Measurements from ENCODE around the gene NCOR2.
"Not testable (repeated sequence)": the region's sequence is repeated elsewhere in the genome, so short reads cannot be mapped to it uniquely, and the experiment has no call there.

The NCOR2 gene

GRCh38 chr12:124601706-124602105 lies 34.3 kb upstream of the NCOR2 start:
- no peak for DNase-seq (ENCODE audit: low read depth in 1 of 2, low spot score in 1 of 2)

GRCh38 chr12:124599074-124599999 lies 31.9 kb upstream of the NCOR2 start:
- DNase-seq (ENCODE audit: low read depth in 1 of 2, low spot score in 1 of 2): no peak

- no peak for DNase-seq (ENCODE audit: low read depth in 1 of 2, low spot score in 1 of 2)
Measured at GRCh38 chr12:124597041-124597440, 29.6 kb upstream of the NCOR2 start.

- no peak for DNase-seq (ENCODE audit: low read depth in 1 of 2, low spot score in 1 of 2)
Measured at GRCh38 chr12:124595444-124595843, 28.0 kb upstream of the NCOR2 start.

GRCh38 chr12:124594851-124595250 lies 27.4 kb upstream of the NCOR2 start:
- DNase-seq (ENCODE audit: low read depth in 1 of 2, low spot score in 1 of 2): no peak

GRCh38 chr12:124593851-124594401 lies 26.5 kb upstream of the NCOR2 start:
- no peak for DNase-seq (ENCODE audit: low read depth in 1 of 2, low spot score in 1 of 2)

GRCh38 chr12:124593176-124593575 lies 25.8 kb upstream of the NCOR2 start:
- no peak for DNase-seq (ENCODE audit: low read depth in 1 of 2, low spot score in 1 of 2)

GRCh38 chr12:124592481-124593160 lies 25.2 kb upstream of the NCOR2 start:
- no peak for DNase-seq (ENCODE audit: low read depth in 1 of 2, low spot score in 1 of 2)

GRCh38 chr12:124592050-124592449 lies 24.6 kb upstream of the NCOR2 start:
- DNase-seq (ENCODE audit: low read depth in 1 of 2, low spot score in 1 of 2): no peak

GRCh38 chr12:124590447-124590846 lies 23.0 kb upstream of the NCOR2 start:
- DNase-seq (ENCODE audit: low read depth in 1 of 2, low spot score in 1 of 2): no peak

- DNase-seq (ENCODE audit: low read depth in 1 of 2, low spot score in 1 of 2): no peak
Measured at GRCh38 chr12:124588751-124589267, 21.4 kb upstream of the NCOR2 start.

- no peak for DNase-seq (ENCODE audit: low read depth in 1 of 2, low spot score in 1 of 2)
Measured at GRCh38 chr12:124588018-124588634, 20.7 kb upstream of the NCOR2 start.

- no peak for DNase-seq (ENCODE audit: low read depth in 1 of 2, low spot score in 1 of 2)
Measured at GRCh38 chr12:124586756-124587155, 19.3 kb upstream of the NCOR2 start.

GRCh38 chr12:124584494-124584893 lies 17.1 kb upstream of the NCOR2 start:
- DNase-seq (ENCODE audit: low read depth in 1 of 2, low spot score in 1 of 2): not testable (repeated sequence)

GRCh38 chr12:124583854-124584253 lies 16.4 kb upstream of the NCOR2 start:
- no peak for DNase-seq (ENCODE audit: low read depth in 1 of 2, low spot score in 1 of 2)

- DNase-seq (ENCODE audit: low read depth in 1 of 2, low spot score in 1 of 2): no peak
Measured at GRCh38 chr12:124582108-124582424, 14.7 kb upstream of the NCOR2 start.

GRCh38 chr12:124581307-124582107 lies 14.1 kb upstream of the NCOR2 start:
- no peak for DNase-seq (ENCODE audit: low read depth in 1 of 2, low spot score in 1 of 2)

GRCh38 chr12:124579921-124580517 lies 12.6 kb upstream of the NCOR2 start:
- no peak for DNase-seq (ENCODE audit: low read depth in 1 of 2, low spot score in 1 of 2)

- DNase-seq (ENCODE audit: low read depth in 1 of 2, low spot score in 1 of 2): no peak
Measured at GRCh38 chr12:124578854-124579253, 11.4 kb upstream of the NCOR2 start.

GRCh38 chr12:124578445-124578844 lies 11.0 kb upstream of the NCOR2 start:
- DNase-seq (ENCODE audit: low read depth in 1 of 2, low spot score in 1 of 2): no peak
